GM18909 (cell line): ENCODE results near the gene SUPT5H.
"Not testable (repeated sequence)": the region's sequence is repeated elsewhere in the genome, so short reads cannot be mapped to it uniquely, and the experiment has no call there.

Source experiments
- ATAC-seq: cut with Tn5 transposase; IDR thresholded peaks from one replicate; pipeline ENCODE4 v1.9.1; 2021; ENCODE audit warnings: mild to moderate bottlenecking; ENCODE audit not compliant: unreplicated experiment, poor library complexity

The SUPT5H gene

GRCh38 chr19:39449116-39449797 is 3.9 kb downstream of the SUPT5H start:
- ATAC-seq, result no peak

- not testable (repeated sequence) for ATAC-seq
These were observed 5.9 kb downstream of the SUPT5H start for GRCh38 chr19:39451257-39451656.

- ATAC-seq, result no peak
These were observed 18.0 kb downstream of the SUPT5H start for GRCh38 chr19:39463403-39463802.

- no peak for ATAC-seq
These were observed 20.8 kb downstream of the SUPT5H start for GRCh38 chr19:39465956-39466747.

GRCh38 chr19:39467941-39468340 is 22.6 kb downstream of the SUPT5H start:
- ATAC-seq, result no peak

GRCh38 chr19:39469036-39469435 is 23.7 kb downstream of the SUPT5H start:
- no peak for ATAC-seq

GRCh38 chr19:39469567-39469966 is 24.2 kb downstream of the SUPT5H start:
- ATAC-seq, result no peak

- no peak for ATAC-seq
These were observed 25.4 kb downstream of the SUPT5H start for GRCh38 chr19:39470724-39471339.

- no peak for ATAC-seq
These were observed 26.6 kb downstream of the SUPT5H start for GRCh38 chr19:39471756-39472536.

GRCh38 chr19:39472746-39473442 is 27.5 kb downstream of the SUPT5H start:
- ATAC-seq, result no peak

GRCh38 chr19:39473443-39473960 is 28.1 kb downstream of the SUPT5H start:
- no peak for ATAC-seq

- no peak for ATAC-seq
These were observed 28.8 kb downstream of the SUPT5H start for GRCh38 chr19:39474139-39474620.

- ATAC-seq, result no peak
These were observed 30.4 kb downstream of the SUPT5H start for GRCh38 chr19:39475748-39476147.

GRCh38 chr19:39479319-39479801 is 34.0 kb downstream of the SUPT5H start:
- ATAC-seq, result not testable (repeated sequence)

GRCh38 chr19:39479916-39480315 is 34.5 kb downstream of the SUPT5H start:
- ATAC-seq, result no peak

- peak; percentile 92 for ATAC-seq
These were observed 35.2 kb downstream of the SUPT5H start, which contains the start of gene TIMM50 for GRCh38 chr19:39480337-39481228. Gene TIMM50 (plus strand): TSS chr19:39480838. CDS start chr19:39480854, 16 bp downstream.

GRCh38 chr19:39481229-39481545 is 35.8 kb downstream of the SUPT5H start:
- no peak for ATAC-seq

GRCh38 chr19:39481676-39482075 is 36.3 kb downstream of the SUPT5H start:
- ATAC-seq, result no peak
